Stomach (tissue), 9 donors: ENCODE measurements around the gene PEMT. TPM values are rescaled to one million over a fixed set of nuclear protein-coding genes. Genes with fewer than 3 reads are reported as not detected.

Experiments used
- DNase-seq, 2 donors: peaks; one replicate each; pipeline versions ENCODE4 v3.0.0 to v3.0.0-alpha.2; 2013 to 2019
- H3K27ac ChIP-seq, 5 donors: fragments of 200-600 bp in 4 of 5; sonication (generic) in 4 of 5; one replicate each; pipeline ENCODE4 v1.5.1; 2013 to 2019; ENCODE audit warnings: mild to moderate bottlenecking in 1 of 5, moderate library complexity in 1 of 5
- H3K27me3 ChIP-seq, 3 donors: fragments of 200-600 bp; sonication (generic); one replicate each; pipeline ENCODE4 v1.5.1; 2017 to 2019; ENCODE audit warnings: mixed run types in 1 of 3
- H3K36me3 ChIP-seq, 4 donors: fragments of 200-600 bp; sonication (generic); 1 replicate in 3 of 4; 2 replicates in 1 of 4; pipeline ENCODE4 v1.5.1; 2016 to 2019
- H3K4me1 ChIP-seq, 4 donors: fragments of 200-600 bp; sonication (generic); one replicate each; pipeline ENCODE4 v1.5.1; 2016 to 2019
- H3K4me3 ChIP-seq, 4 donors: fragments of 200-600 bp; sonication (generic) in 3 of 4; one replicate each; pipeline ENCODE4 v1.5.1; 2016 to 2019; ENCODE audit warnings: mild to moderate bottlenecking in 1 of 4
- H3K9me3 ChIP-seq, 4 donors: fragments of 200-600 bp; sonication (generic); one replicate each; pipeline ENCODE4 v1.5.1; 2016 to 2019
- CTCF ChIP-seq, 7 experiments: fragments of 450-650 bp in 4 of 7; fragments of 200-600 bp in 3 of 7; sonication (generic) in 3 of 7; IDR thresholded peaks; one replicate each; pipeline ENCODE4 v1.5.1; 2016 to 2019; ENCODE audit warnings: antibody characterized with exemption in 7 of 7, control low read depth in 2 of 7, mild to moderate bottlenecking in 1 of 7
- EP300 ChIP-seq: sonication (generic); formaldehyde crosslinking; IDR thresholded peaks from one replicate; pipeline ENCODE4 v1.6.1; 2017; ENCODE audit warnings: antibody characterized with exemption
- POLR2A ChIP-seq, 4 donors: fragments of 450-650 bp; IDR thresholded peaks; one replicate each; pipeline ENCODE4 v1.6.1; 2016; ENCODE audit warnings: antibody characterized with exemption in 4 of 4, control low read depth in 2 of 4, mild to moderate bottlenecking in 1 of 4, moderate library complexity in 1 of 4
- POLR2AphosphoS5 ChIP-seq, 3 donors: sonication (generic); formaldehyde crosslinking; IDR thresholded peaks; one replicate each; pipeline ENCODE4 v1.6.1; 2016; ENCODE audit warnings: antibody characterized with exemption in 3 of 3
- WGBS, 5 donors: extraction: QIAGEN DNeasy Blood & Tissue Kit in 3 of 5; methylation state at CpG; one replicate each; pipeline versions ENCODE4 v1.1.5 to v1.1.7; 2013 to 2018; 5-methylcytosine and 5-hydroxymethylcytosine counted together
- intact Hi-C: fragments of 100-400 bp; cut with DNase I; formaldehyde crosslinking; loops from one replicate; pipeline ENCODE4 v1.15.1; 2023; ENCODE audit warnings: low total_unique reads
- polyA plus RNA-seq, 3 donors: library from polyadenylated mRNA; stranded (reverse); fragments of 200-250 nt; gene quantifications; one replicate each; pipeline ENCODE4 v1.2.3, GENCODE V29; 2013
- total RNA-seq, 5 donors: library from RNA; depleted of rRNA; stranded (reverse); fragments of >200 nt; gene quantifications; one replicate each; pipeline versions ENCODE4 v1.1.0 to v1.2.3, GENCODE V29; 2014 to 2016
- donor health status: healthy with polysubstance abuse.
- donor health status: Bipolar disorder and iron deficiency.
- donor health status: healthy.

Gene PEMT
- total and polyA plus RNA-seq, 8 donors: 7.0 to 44.6 (median 27.0) TPM

- H3K36me3 ChIP-seq: peaks cover 11 to 18% (median 15%) of the 10 kb centered on the region in 4 donors
- intact Hi-C loops: loop anchor here (10.0 kb wide), 1 partner anchor 142 kb away; no protein-coding TSS in a partner anchor
- no peaks in the 10 kb centered on the region for H3K9me3 ChIP-seq
- H3K4me3 ChIP-seq: peak within 1 kb of the TSS; percentile 58 to 64 (median 62)
- WGBS, 5 donors: 0% methylated on average over 47 to 93 of the region's 93 CpGs
- DNase-seq: peak; percentile 93 to 95
- H3K27me3 ChIP-seq: peaks cover 0 to 17% (median 12%) of the 10 kb centered on the region in 3 donors
- TF ChIP-seq CTCF (IDR thresholded peaks at IDR 0.05) (peak in 5 of 7 experiments; percentile 30 to 98 (median 96)), POLR2AphosphoS5 (IDR thresholded peaks at IDR 0.05) (peak; percentile 69 to 99 (median 97)), POLR2A (IDR thresholded peaks at IDR 0.05) (peak in 2 of 4 donors; percentile 61 to 97), EP300 (no peak)
- H3K27ac ChIP-seq: peak within 1 kb of the TSS; percentile 85 to 96 (median 92)
- H3K4me1 ChIP-seq: peaks cover 20 to 51% (median 49%) of the 10 kb centered on the region in 4 donors
These were observed 95.1 kb downstream of the PEMT start, which contains the start of gene RASD1 for GRCh38 chr17:17496189-17497064. TSS of gene RASD1 (minus strand) at chr17:17496395. CDS start at chr17:17496181, 214 bp downstream.

- Histone ChIP-seq H3K27me3 (peaks cover 0 to 17% (median 12%) of the 10 kb centered on the region in 3 donors), H3K4me3 (peak overlapping the region; percentile 58 to 64 (median 62)), H3K27ac (peak overlapping the region; percentile 85 to 92 (median 90)), H3K36me3 (peaks cover 12 to 26% (median 22%) of the 10 kb centered on the region in 4 donors), H3K9me3 (no peaks in the 10 kb centered on the region), H3K4me1 (peaks cover 21 to 55% (median 55%) of the 10 kb centered on the region in 4 donors)
- no peak for TF ChIP-seq CTCF (IDR thresholded peaks at IDR 0.05)
- TF ChIP-seq POLR2A (IDR thresholded peaks at IDR 0.05): no peak
- TF ChIP-seq POLR2AphosphoS5 (IDR thresholded peaks at IDR 0.05): no peak
- no peak for TF ChIP-seq EP300
- intact Hi-C loops: loop anchor here (10.0 kb wide), 1 partner anchor 141 kb away; no protein-coding TSS in a partner anchor
- DNase-seq: peak in 1 of 2 donors; percentile 67
- 0 to 1% (median 1%) methylated on average over 30 to 65 of the region's 65 CpGs for WGBS, 5 donors
These were observed 95.8 kb downstream of the PEMT start for GRCh38 chr17:17495536-17496188.

GRCh38 chr17:17494870-17495535 is 96.5 kb downstream of the PEMT start:
- intact Hi-C loops: loop anchor here (10.0 kb wide), 1 partner anchor 140 kb away; no protein-coding TSS in a partner anchor
- H3K27ac ChIP-seq: peak overlapping the region; percentile 85 to 92 (median 90)
- peak; percentile 63 to 81 for DNase-seq

GRCh38 chr17:17494499-17494869 is 97.0 kb downstream of the PEMT start:
- Histone ChIP-seq H3K4me3 (peak overlapping the region; percentile 58 to 64 (median 62)), H3K4me1 (peaks cover 21 to 55% (median 55%) of the 10 kb centered on the region in 4 donors), H3K27me3 (peaks cover 0 to 17% (median 12%) of the 10 kb centered on the region in 3 donors), H3K9me3 (no peaks in the 10 kb centered on the region), H3K36me3 (peaks cover 12 to 31% (median 24%) of the 10 kb centered on the region in 4 donors), H3K27ac (peak overlapping the region; percentile 85 to 92 (median 90))
- intact Hi-C loops: loop anchor here (10.0 kb wide), 1 partner anchor 140 kb away; no protein-coding TSS in a partner anchor
- no peak for DNase-seq
- no peak for TF ChIP-seq EP300
- TF ChIP-seq POLR2AphosphoS5 (IDR thresholded peaks at IDR 0.05): no peak
- TF ChIP-seq CTCF (IDR thresholded peaks at IDR 0.05): no peak
- TF ChIP-seq POLR2A (IDR thresholded peaks at IDR 0.05): no peak
- WGBS, 5 donors: 16 to 34% (median 23%) methylated on average over 12 to 14 of the region's 14 CpGs

More at GRCh38 chr17:17494870-17495535, 96.5 kb downstream of the PEMT start:
- peaks cover 0 to 17% (median 12%) of the 10 kb centered on the region in 3 donors for H3K27me3 ChIP-seq
- WGBS, 5 donors: 2 to 7% (median 3%) methylated on average over 14 to 71 of the region's 71 CpGs
- H3K4me3 ChIP-seq: peak overlapping the region; percentile 58 to 64 (median 62)
- H3K9me3 ChIP-seq: no peaks in the 10 kb centered on the region
- peaks cover 21 to 55% (median 55%) of the 10 kb centered on the region in 4 donors for H3K4me1 ChIP-seq
- peaks cover 12 to 31% (median 23%) of the 10 kb centered on the region in 4 donors for H3K36me3 ChIP-seq
- peak in 1 of 3 donors; percentile 24 for TF ChIP-seq POLR2AphosphoS5 (IDR thresholded peaks at IDR 0.05)
- no peak for TF ChIP-seq POLR2A (IDR thresholded peaks at IDR 0.05)
